Stomach (tissue), 4 donors: ENCODE results near the gene SLC17A3.

ENCODE experiments used
- CTCF ChIP-seq, 7 experiments: fragments of 450-650 bp in 4 of 7; fragments of 200-600 bp in 3 of 7; sonication (generic) in 3 of 7; IDR thresholded peaks; one replicate each; pipeline ENCODE4 v1.5.1; 2016 to 2019; ENCODE audit warnings: antibody characterized with exemption in 7 of 7, control low read depth in 2 of 7, mild to moderate bottlenecking in 1 of 7
- EP300 ChIP-seq: sonication (generic); formaldehyde crosslinking; IDR thresholded peaks from one replicate; pipeline ENCODE4 v1.6.1; 2017; ENCODE audit warnings: antibody characterized with exemption

- TF ChIP-seq CTCF (IDR thresholded peaks at IDR 0.05) (no peak), EP300 (no peak)
Measured at GRCh38 chr6:25895771-25896170, 21.7 kb upstream of the SLC17A3 start.
